Activated naive CD8-positive, alpha-beta T cell (primary cell): ENCODE data around the gene DCTN2.
"Not testable (repeated sequence)": the region's sequence is repeated elsewhere in the genome, so short reads cannot be mapped to it uniquely, and the experiment has no call there.

ENCODE experiments used
- H3K27ac Mint-ChIP-seq: one replicate; pipeline ENCODE4 v1.8.0; 2021; ENCODE audit warnings: mixed read lengths
- H3K27me3 Mint-ChIP-seq: one replicate; pipeline ENCODE4 v1.8.0; 2021; ENCODE audit warnings: mixed read lengths
- H3K36me3 Mint-ChIP-seq: one replicate; pipeline ENCODE4 v1.8.0; 2021; ENCODE audit warnings: mixed read lengths
- H3K4me1 Mint-ChIP-seq: one replicate; pipeline ENCODE4 v1.8.0; 2021; ENCODE audit warnings: low read depth, mixed read lengths
- H3K4me3 Mint-ChIP-seq: one replicate; pipeline ENCODE4 v1.8.0; 2021; ENCODE audit warnings: mild to moderate bottlenecking, mixed read lengths
- H3K9me3 Mint-ChIP-seq: one replicate; pipeline ENCODE4 v1.8.0; 2021; ENCODE audit warnings: low read depth, mixed read lengths

DCTN2 gene

DNA sequence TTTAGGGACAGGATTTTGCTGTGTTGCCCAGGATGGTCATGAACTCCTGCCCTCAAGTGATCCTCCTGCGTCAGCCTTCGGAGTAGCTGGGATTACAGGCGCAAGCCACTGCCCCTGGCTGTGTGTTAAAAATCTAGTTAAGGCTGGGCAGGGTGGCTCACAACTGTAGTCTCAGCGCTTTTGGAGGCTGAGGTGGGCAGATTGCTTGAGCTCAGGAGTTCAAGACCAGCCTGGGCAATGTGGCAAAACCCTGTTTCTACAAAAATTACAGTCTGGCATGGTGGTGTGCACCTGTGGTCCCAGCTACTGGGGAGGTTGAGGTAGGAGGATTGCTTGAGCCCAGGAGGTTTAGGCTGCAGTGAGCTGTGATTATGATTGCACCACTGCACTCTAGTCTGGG is 35.8 kb downstream of the DCTN2 start:
- Mint-ChIP-seq H3K36me3 (peaks cover 2% of the 10 kb centered on the region), H3K4me3 (no peak overlapping the region), H3K9me3 (no peaks in the 10 kb centered on the region), H3K27ac (no peak overlapping the region), H3K27me3 (no peaks in the 10 kb centered on the region), H3K4me1 (peaks cover 4% of the 10 kb centered on the region)

DNA sequence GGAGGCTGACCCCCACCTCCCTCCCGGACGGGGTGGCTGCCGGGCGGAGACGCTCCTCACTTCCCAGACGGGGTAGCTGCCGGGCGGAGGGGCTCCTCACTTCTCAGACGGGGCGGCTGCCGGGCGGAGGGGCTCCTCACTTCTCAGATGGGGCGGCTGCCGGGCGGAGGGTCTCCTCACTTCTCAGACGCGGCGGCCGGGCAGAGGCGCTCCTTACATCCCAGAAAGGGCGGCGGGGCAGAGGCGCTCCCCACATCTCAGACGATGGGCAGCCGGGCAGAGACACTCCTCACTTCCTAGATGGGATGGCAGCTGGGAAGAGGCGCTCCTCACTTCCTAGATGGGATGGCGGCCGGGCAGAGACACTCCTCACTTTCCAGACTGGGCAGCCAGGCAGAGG is 39.2 kb downstream of the DCTN2 start:
- H3K4me1 Mint-ChIP-seq, H3K4me3 Mint-ChIP-seq, H3K27me3 Mint-ChIP-seq, H3K36me3 Mint-ChIP-seq, H3K27ac Mint-ChIP-seq, H3K9me3 Mint-ChIP-seq: not testable (repeated sequence)

DNA sequence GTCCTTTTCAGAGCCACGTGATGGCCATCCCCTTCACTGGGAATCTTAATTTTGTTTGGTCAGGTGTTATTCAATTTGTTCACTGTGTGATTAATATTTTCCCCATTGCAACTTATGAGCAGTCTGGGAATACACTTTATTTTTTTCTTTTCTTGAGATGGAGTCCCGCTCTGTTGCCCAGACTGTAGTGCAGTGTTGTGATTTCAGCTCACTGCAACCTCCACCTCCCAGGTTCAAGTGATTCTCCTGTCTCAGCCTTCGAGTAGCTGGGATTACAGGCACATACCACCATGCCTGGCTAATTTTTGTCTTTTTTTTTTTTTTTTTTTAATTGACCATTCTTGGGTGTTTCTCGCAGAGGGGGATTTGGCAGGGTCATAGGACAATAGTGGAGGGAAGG is 40.5 kb downstream of the DCTN2 start:
- H3K27ac Mint-ChIP-seq, H3K27me3 Mint-ChIP-seq, H3K4me1 Mint-ChIP-seq, H3K4me3 Mint-ChIP-seq, H3K9me3 Mint-ChIP-seq, H3K36me3 Mint-ChIP-seq: not testable (repeated sequence)

DNA sequence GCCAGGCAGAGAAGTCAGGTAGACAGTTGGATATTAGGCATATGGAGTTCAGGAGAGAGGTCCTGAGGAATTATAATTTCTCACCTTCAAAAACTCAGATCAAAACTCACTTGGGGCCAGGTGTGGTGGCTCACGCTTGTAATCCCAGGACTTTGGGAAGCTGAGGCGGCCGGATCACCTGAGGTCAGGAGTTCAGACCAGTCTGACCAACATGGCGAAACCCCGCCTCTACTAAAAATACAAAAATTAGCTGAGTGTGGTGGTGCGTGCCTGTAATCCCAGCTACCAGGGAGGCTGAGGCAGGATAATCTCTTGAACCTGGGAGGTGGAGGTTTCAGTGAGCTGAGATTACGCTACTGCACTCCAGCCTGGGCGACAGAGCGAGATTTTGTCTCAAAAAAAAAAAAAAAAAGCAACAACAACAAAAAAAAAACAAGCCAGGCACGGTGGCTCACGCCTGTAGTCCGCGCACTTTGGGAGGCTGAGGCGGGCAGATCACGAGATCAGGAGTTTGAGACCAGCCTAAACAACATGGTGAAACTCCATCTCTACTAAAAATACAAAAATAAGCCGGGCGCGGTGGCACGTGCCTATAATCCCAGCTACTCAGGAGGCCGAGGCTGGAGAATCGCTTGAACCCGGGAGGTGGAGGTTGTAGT is 44.6 kb downstream of the DCTN2 start:
- not testable (repeated sequence) for H3K4me3 Mint-ChIP-seq, H3K9me3 Mint-ChIP-seq, H3K27me3 Mint-ChIP-seq, H3K4me1 Mint-ChIP-seq, H3K27ac Mint-ChIP-seq
- H3K36me3 Mint-ChIP-seq, result peaks cover 15% of the 10 kb centered on the region

DNA sequence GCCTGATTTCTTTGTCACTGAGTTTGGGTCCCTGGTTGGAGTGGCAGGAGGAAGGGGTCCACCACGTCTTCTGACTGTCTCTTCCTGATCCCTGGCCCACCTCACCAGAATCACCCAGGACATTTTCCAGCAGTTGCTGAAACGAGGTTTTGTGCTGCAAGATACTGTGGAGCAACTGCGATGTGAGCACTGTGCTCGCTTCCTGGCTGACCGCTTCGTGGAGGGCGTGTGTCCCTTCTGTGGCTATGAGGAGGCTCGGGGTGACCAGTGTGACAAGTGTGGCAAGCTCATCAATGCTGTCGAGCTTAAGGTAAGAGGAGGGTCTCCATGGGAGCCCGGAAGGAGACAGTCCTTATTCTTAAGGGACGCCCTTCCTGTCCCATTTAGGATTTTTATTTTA is 46.8 kb downstream of the DCTN2 start:
- H3K36me3 Mint-ChIP-seq, result peaks cover 22% of the 10 kb centered on the region
- no peaks in the 10 kb centered on the region for H3K9me3 Mint-ChIP-seq
- H3K4me1 Mint-ChIP-seq, result peaks cover 14% of the 10 kb centered on the region
- H3K4me3 Mint-ChIP-seq, result no peak overlapping the region
- H3K27ac Mint-ChIP-seq, result no peak overlapping the region
- H3K27me3 Mint-ChIP-seq, result no peaks in the 10 kb centered on the region

DNA sequence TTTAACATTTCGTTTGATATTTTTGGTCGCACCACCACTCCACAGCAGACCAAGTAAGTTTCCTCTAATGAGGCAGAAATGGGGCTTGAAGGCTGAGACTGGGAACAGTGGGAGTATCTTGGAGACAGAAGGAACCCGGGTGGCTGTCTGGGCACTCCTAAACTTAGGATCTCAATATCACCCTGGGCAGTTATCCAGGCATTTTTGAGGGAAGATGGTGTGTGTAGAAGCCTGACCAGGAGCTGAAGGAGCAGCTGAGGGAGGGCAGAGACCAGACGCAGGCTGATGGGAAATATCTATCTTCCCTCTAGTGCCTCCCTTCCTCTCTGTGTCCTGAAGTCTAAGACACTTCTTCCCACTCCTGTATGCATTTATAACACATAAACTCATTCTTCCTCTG is 48.4 kb downstream of the DCTN2 start:
- peak overlapping the region; percentile 16 for H3K27ac Mint-ChIP-seq
- H3K4me1 Mint-ChIP-seq, result peaks cover 12% of the 10 kb centered on the region
- no peak overlapping the region for H3K4me3 Mint-ChIP-seq
- peaks cover 20% of the 10 kb centered on the region for H3K36me3 Mint-ChIP-seq
- no peaks in the 10 kb centered on the region for H3K27me3 Mint-ChIP-seq
- no peaks in the 10 kb centered on the region for H3K9me3 Mint-ChIP-seq

DNA sequence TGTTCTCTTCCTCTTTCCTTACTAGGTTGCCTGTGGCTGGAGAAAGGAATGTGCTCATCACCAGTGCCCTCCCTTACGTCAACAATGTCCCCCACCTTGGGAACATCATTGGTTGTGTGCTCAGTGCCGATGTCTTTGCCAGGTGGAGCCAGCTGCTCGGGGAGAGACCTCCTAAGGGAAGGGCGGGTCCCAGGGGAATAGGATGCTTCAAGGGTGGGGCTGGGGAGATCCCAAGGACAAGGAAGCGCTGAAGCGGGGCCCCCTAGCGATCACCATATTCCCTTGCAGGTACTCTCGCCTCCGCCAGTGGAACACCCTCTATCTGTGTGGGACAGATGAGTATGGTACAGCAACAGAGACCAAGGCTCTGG is 48.9 kb downstream of the DCTN2 start:
- Mint-ChIP-seq H3K27me3 (no peaks in the 10 kb centered on the region), H3K36me3 (peaks cover 20% of the 10 kb centered on the region), H3K27ac (peak overlapping the region; percentile 16), H3K9me3 (no peaks in the 10 kb centered on the region), H3K4me1 (peaks cover 12% of the 10 kb centered on the region), H3K4me3 (no peak overlapping the region)

DNA sequence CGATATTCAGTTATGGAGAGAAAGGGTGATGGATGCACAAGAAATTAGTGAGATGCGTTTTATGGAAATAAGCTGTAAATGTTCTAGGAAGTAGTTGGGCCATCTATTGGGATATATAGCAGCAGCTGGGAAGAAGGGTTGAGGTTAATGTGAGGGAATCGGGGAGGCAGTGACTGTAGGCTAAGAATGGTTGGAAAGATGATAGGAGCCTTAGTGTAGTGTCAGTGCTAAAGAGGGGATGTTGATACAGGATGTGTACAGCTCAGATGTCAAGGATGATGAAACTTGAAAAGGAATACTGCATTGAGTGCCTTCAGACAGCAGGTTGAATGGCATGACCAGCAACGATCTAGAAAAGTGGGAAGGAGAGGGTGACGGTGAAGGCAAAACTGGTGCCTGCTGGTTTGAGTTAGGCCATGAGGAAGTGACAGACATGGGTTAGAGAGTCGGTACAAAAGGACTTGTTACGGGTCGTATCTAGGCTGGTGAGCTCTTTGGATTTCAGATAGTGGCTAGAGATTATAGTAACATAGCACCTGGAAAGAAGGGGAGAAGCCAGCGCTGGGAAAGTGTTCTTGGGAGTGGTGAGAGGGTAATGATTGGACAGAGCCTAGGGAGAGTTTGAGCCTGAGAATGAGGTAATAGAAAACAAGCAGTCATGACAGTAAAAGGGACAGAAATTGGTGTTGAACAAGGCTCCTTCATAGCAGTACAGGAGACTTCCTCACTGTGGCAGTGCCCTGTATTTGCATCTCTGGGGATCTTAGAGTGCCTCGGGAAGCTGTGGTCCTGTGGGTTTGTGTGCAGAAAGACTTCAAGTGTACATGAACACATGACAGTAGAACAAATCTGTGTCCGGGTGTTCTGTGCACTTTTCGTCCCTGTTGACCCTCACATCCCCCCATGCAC is 49.5 kb downstream of the DCTN2 start:
- peaks cover 15% of the 10 kb centered on the region for H3K4me1 Mint-ChIP-seq
- peaks cover 25% of the 10 kb centered on the region for H3K36me3 Mint-ChIP-seq
- peak overlapping the region; percentile 35 for H3K27ac Mint-ChIP-seq
- H3K4me3 Mint-ChIP-seq, result no peak overlapping the region
- H3K9me3 Mint-ChIP-seq, result no peaks in the 10 kb centered on the region
- no peaks in the 10 kb centered on the region for H3K27me3 Mint-ChIP-seq

DNA sequence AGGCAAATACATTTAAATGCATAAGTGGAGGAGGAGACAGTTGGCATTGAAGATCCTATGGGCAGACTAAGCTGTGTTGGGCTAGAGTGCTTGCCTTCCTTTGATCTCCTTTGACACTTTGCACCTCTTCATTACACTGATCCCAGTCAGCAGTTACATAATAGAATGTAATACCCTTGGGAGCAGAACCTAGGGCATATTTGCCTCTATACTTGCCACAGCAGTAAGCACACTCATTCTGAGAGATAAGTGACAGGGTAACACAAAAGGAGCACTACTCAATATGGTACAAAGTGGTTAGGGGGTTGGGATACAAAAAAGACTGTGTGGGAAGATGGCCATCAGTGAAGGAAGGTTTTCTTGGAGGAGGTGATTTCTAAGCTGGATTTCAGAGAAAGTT is 50.2 kb downstream of the DCTN2 start:
- Mint-ChIP-seq H3K9me3 (no peaks in the 10 kb centered on the region), H3K4me1 (peaks cover 12% of the 10 kb centered on the region), H3K27me3 (no peaks in the 10 kb centered on the region), H3K4me3 (no peak overlapping the region), H3K27ac (peak overlapping the region; percentile 35), H3K36me3 (peaks cover 23% of the 10 kb centered on the region)

DNA sequence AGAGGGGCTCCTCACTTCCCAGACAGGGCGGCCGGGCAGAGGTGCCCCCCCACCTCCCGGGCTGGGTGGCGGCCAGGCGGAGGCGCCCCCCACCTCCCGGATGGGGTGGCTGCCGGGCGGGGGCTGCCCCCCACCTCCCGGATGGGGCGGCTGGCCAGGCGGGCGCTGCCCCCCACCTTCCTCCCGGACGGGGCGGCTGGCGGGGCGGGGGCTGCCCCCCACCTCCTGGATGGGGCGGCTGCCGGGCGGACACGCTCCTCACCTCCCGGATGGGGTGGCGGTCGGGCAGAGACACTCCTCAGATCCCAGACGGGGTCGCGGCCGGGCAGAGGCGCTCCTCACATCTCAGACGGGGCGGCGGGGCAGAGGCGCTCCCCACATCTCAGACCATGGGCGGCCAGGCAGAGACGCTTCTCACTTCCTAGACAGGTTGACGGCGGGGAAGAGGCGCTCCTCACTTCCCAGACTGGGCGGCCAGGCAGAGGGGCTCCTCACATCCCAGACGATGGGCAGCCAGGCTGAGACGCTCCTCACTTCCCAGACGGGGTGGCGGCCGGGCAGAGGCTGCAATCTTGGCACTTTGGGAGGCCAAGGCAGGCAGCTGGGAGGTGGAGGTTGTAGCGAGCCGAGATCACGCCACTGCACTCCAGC is 51.8 kb downstream of the DCTN2 start:
- Mint-ChIP-seq H3K36me3 (peaks cover 21% of the 10 kb centered on the region), H3K4me1 (peaks cover 17% of the 10 kb centered on the region)
- H3K4me3 Mint-ChIP-seq, H3K9me3 Mint-ChIP-seq, H3K27me3 Mint-ChIP-seq, H3K27ac Mint-ChIP-seq: not testable (repeated sequence)

DNA sequence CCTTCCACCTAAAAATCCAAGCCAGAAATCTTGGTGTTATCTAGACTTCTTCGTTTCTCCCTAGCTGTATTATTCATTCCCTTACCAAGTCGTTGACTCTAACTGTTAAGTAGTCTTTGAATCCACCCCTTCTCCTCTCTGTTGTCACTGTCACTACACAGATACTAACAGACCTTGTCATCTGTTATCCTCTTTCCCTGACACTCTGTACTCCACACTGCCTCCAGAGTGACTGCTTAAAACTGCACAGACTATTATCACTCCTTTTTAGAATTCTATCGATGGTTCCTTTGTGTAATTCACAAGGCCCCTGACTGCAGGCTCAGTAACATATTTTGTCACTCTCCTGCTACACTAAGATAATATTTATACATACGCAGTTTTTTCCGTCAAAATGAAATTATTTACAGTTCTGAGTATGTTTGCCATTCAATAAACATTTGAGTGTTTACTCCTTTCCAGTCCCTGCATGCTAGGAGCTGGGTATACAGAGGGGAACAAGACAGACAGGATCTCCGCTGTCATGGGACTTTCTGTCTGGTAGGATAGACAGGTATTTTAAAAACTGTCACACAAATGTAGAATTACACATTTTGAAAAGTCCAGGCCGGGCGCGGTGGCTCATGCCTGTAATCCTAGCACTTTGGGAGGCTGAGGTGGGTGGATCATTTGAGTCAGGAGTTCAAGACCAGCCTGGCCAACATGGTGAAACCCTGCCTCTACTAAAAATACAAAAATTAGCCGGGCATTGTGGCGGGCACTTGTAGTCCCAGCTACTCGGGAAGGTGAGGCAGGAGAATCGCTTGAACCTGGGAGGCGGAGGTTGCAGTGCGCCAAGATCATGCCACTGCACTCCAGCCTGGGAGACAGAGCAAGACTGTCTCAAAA is 55.4 kb downstream of the DCTN2 start:
- no peaks in the 10 kb centered on the region for H3K9me3 Mint-ChIP-seq
- H3K27ac Mint-ChIP-seq, result peak overlapping the region; percentile 76
- peaks cover 28% of the 10 kb centered on the region for H3K4me1 Mint-ChIP-seq
- H3K36me3 Mint-ChIP-seq, result peaks cover 17% of the 10 kb centered on the region
- H3K4me3 Mint-ChIP-seq, result peak overlapping the region; percentile 66
- H3K27me3 Mint-ChIP-seq, result no peaks in the 10 kb centered on the region

DNA sequence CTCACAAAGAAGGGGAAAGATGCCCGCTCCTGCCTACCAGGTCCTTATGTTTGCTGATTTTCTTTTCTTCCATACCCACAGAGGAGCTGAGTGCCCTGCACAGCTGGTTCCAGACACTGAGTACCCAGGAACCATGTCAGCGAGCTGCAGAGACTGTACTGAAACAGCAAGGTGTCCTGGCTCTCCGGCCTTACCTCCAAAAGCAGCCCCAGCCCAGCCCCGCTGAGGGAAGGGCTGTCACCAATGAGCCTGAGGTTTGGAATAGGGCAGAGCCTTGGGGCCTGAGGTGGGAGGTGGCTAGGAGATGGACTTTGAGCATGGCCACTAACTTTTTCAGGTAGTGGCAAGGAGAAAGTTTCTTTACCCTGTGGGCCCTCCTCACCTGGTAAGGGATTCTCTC is 56.9 kb downstream of the DCTN2 start:
- peaks cover 17% of the 10 kb centered on the region for H3K36me3 Mint-ChIP-seq
- H3K4me3 Mint-ChIP-seq, result peak overlapping the region; percentile 90
- no peak overlapping the region for H3K27ac Mint-ChIP-seq
- H3K9me3 Mint-ChIP-seq, result no peaks in the 10 kb centered on the region
- H3K27me3 Mint-ChIP-seq, result no peaks in the 10 kb centered on the region
- peaks cover 28% of the 10 kb centered on the region for H3K4me1 Mint-ChIP-seq

DNA sequence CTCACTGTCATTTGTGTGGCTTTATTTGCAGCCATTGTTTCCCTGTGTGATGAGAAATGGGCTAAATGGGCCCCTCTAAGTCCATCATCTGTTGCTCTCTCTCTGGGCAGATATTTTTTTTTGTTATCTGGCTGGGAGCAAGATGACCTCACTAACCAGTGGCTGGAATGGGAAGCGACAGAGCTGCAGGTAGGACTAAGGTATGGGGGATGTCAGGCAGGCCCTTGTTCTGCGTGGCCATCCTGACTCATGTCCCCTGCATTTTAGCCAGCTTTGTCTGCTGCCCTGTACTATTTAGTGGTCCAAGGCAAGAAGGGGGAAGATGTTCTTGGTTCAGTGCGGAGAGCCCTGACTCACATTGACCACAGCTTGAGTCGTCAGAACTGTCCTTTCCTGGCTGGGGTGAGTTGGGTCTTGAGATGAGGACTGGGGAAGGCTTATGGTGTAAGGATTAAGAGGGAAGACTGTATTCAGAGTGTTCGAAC is 57.8 kb downstream of the DCTN2 start:
- peak overlapping the region; percentile 98 for H3K27ac Mint-ChIP-seq
- peaks cover 28% of the 10 kb centered on the region for H3K4me1 Mint-ChIP-seq
- H3K9me3 Mint-ChIP-seq, result no peaks in the 10 kb centered on the region
- H3K4me3 Mint-ChIP-seq, result peak overlapping the region; percentile 90
- peaks cover 17% of the 10 kb centered on the region for H3K36me3 Mint-ChIP-seq
- H3K27me3 Mint-ChIP-seq, result no peaks in the 10 kb centered on the region

DNA sequence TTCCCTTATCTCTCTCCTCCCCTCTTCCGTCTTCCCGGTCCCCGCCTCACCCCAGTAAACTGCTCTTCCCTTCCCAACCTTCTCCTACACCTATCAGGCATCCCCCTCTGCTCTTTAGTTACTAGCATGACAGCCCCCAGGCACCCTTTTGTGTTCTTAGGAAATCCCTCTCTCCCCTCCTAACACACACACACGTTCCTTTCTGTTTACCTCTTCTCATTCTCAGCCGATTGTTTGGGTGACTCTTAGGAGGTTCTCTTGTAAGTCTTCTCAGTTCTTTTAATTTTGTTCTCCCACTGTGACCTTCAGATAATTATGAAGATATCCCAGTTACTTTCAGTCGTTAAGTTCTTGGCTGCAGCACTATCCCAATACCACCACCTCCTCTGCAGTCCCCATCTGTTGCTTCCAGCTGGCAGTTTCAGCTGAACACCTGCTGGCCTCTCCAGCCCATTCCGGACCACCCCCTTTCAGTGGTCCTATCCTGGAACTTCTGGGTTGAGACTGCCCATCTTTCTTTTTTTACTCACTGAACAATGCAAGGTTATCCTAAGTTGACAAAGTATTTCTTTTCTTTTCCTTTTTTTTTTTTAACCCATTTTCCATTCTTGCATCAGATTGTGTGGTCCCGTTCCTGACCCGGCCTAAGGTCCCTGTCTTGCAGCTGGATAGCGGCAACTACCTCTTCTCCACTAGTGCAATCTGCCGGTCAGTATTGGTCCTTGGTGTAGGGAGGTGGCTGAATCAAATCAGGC is 58.4 kb downstream of the DCTN2 start:
- H3K27me3 Mint-ChIP-seq, result no peaks in the 10 kb centered on the region
- peak overlapping the region; percentile 98 for H3K27ac Mint-ChIP-seq
- peaks cover 17% of the 10 kb centered on the region for H3K36me3 Mint-ChIP-seq
- peaks cover 28% of the 10 kb centered on the region for H3K4me1 Mint-ChIP-seq
- H3K9me3 Mint-ChIP-seq, result no peaks in the 10 kb centered on the region
- peak overlapping the region; percentile 90 for H3K4me3 Mint-ChIP-seq
